Lung (tissue), 16 donors: ENCODE data around the gene AKAIN1. TPM values are rescaled to one million over a fixed set of nuclear protein-coding genes. Genes with fewer than 3 reads are reported as not detected.

ENCODE experiments used
- ATAC-seq: fragments of 200-7000 bp; cut with Tn5 transposase; one replicate; pipeline ENCODE4 v1.9.1; 2020; ENCODE audit warnings: moderate number of reproducible peaks; ENCODE audit not compliant: insufficient read depth, low FRiP score
- DNase-seq, 3 donors: peaks; one replicate each; pipeline ENCODE4 v3.0.0-alpha.2; 2013 to 2017
- H3K27ac ChIP-seq, 2 donors: one replicate each; pipeline ENCODE4 v1.5.1; 2013; ENCODE audit warnings: mild to moderate bottlenecking in 2 of 2, moderate library complexity in 2 of 2, control low read depth in 1 of 2, inconsistent platforms in 1 of 2, low read depth in 1 of 2, low read length in 1 of 2
- H3K27me3 ChIP-seq, 3 donors: one replicate each; pipeline ENCODE4 v1.5.1; 2013; ENCODE audit warnings: low read length in 2 of 3; ENCODE audit not compliant: control insufficient read depth in 3 of 3, insufficient read depth in 3 of 3
- H3K36me3 ChIP-seq, 4 donors: one replicate each; pipeline ENCODE4 v1.5.1; 2013; ENCODE audit warnings: low read length in 4 of 4, mild to moderate bottlenecking in 1 of 4, moderate library complexity in 1 of 4; ENCODE audit not compliant: control insufficient read depth in 4 of 4, insufficient read depth in 4 of 4
- H3K4me1 ChIP-seq, 5 donors: one replicate each; pipeline ENCODE4 v1.5.1; 2013; ENCODE audit warnings: low read length in 5 of 5, mild to moderate bottlenecking in 2 of 5, moderate library complexity in 1 of 5; ENCODE audit not compliant: control insufficient read depth in 5 of 5, insufficient read depth in 5 of 5
- H3K4me3 ChIP-seq: one replicate; pipeline ENCODE4 v1.5.1; 2013; ENCODE audit warnings: mild to moderate bottlenecking, control low read depth, moderate library complexity
- H3K9ac ChIP-seq, 2 donors: one replicate each; pipeline ENCODE4 v1.5.1; 2013; ENCODE audit warnings: low read length in 2 of 2, control low read depth in 1 of 2; ENCODE audit not compliant: insufficient read depth in 1 of 2
- H3K9me3 ChIP-seq, 4 donors: one replicate each; pipeline ENCODE4 v1.5.1; 2013; ENCODE audit warnings: low read length in 3 of 4, mild to moderate bottlenecking in 1 of 4, moderate library complexity in 1 of 4; ENCODE audit not compliant: control insufficient read depth in 4 of 4, insufficient read depth in 3 of 4
- WGBS, 2 donors: extraction: QIAGEN DNeasy Blood & Tissue Kit; methylation state at CpG; one replicate each; pipeline ENCODE4 v1.1.7; 2013; 5-methylcytosine and 5-hydroxymethylcytosine counted together
- long read RNA-seq, 5 donors: transcript quantifications; one replicate each; lab custom pipeline, GENCODE V29; 2026
- polyA plus RNA-seq, 2 donors: library from polyadenylated mRNA; stranded (reverse); fragments of 200-250 nt; gene quantifications; one replicate each; pipeline ENCODE4 v1.2.1, GENCODE V29; 2013
- total RNA-seq, 2 donors: library from RNA; depleted of rRNA in 1 of 2; stranded (reverse); fragments of >200 nt in 1 of 2; gene quantifications; one replicate each; pipeline ENCODE4 v1.2.1, GENCODE V29; 2014 to 2021
- TF ChIP-seq, protein P1 (sequence below): IDR thresholded peaks from 2 replicates; pipeline ENCODE4 v1.5.1; 2012; ENCODE audit warnings: mild to moderate bottlenecking; ENCODE audit errors: control extremely low read depth, extremely low read depth
- donor health status: control.
- donor health status: control.
- donor health status: Bipolar disorder and iron deficiency.
- donor health status: healthy.
- donor health status: DM: yes; HTN: yes; CAD: no.

AKAIN1 gene, protein sequence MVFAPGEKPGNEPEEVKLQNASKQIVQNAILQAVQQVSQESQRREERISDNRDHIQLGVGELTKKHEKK
- not detected for total RNA-seq
- polyA plus RNA-seq = not detected
- long read RNA-seq, donor 1, partial matches to known transcripts = 0 of 1 reads
- long read RNA-seq, donor 1, other reads (novel, unspliced or antisense) = 0 of 1 reads
- long read RNA-seq, donor 2 = 0 reads
- long read RNA-seq, donor 3, partial matches to known transcripts = 13 of 13 reads
- long read RNA-seq, donor 3, other reads (novel, unspliced or antisense) = 0 of 13 reads
- long read RNA-seq, donor 4 = 0 reads
- long read RNA-seq, donor 5 = 0 reads

- Histone ChIP-seq H3K4me1 (peaks cover 0 to 4% (median 0%) of the 10 kb centered on the region in 5 donors), H3K36me3 (no peaks in the 10 kb centered on the region), H3K27me3 (peaks cover 6 to 32% (median 22%) of the 10 kb centered on the region in 3 donors), H3K9ac (no peak within 1 kb of the TSS), H3K9me3 (peaks cover 0 to 11% (median 0%) of the 10 kb centered on the region in 4 donors), H3K4me3 (no peak within 1 kb of the TSS), H3K27ac (no peak within 1 kb of the TSS)
- TF ChIP-seq, protein P1, sequence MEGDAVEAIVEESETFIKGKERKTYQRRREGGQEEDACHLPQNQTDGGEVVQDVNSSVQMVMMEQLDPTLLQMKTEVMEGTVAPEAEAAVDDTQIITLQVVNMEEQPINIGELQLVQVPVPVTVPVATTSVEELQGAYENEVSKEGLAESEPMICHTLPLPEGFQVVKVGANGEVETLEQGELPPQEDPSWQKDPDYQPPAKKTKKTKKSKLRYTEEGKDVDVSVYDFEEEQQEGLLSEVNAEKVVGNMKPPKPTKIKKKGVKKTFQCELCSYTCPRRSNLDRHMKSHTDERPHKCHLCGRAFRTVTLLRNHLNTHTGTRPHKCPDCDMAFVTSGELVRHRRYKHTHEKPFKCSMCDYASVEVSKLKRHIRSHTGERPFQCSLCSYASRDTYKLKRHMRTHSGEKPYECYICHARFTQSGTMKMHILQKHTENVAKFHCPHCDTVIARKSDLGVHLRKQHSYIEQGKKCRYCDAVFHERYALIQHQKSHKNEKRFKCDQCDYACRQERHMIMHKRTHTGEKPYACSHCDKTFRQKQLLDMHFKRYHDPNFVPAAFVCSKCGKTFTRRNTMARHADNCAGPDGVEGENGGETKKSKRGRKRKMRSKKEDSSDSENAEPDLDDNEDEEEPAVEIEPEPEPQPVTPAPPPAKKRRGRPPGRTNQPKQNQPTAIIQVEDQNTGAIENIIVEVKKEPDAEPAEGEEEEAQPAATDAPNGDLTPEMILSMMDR = no peak
- WGBS, 2 donors = 2 to 3% methylated on average over 35 to 37 of the region's 37 CpGs
- peak; percentile 67 to 78 (median 70) for DNase-seq
- peak; percentile 90 for ATAC-seq
These were observed at the start of gene AKAIN1 for GRCh38 chr18:5197032-5197434. AKAIN1 (minus strand) TSS chr18:5197257; CDS start chr18:5197053, 204 bp downstream.

GRCh38 chr18:5244941-5245340, 47.9 kb upstream of the AKAIN1 start:
- Histone ChIP-seq H3K9me3 (no peaks in the 10 kb centered on the region), H3K4me1 (peaks cover 0 to 8% (median 0%) of the 10 kb centered on the region in 5 donors), H3K27ac (no peak overlapping the region), H3K27me3 (no peaks in the 10 kb centered on the region), H3K9ac (no peak overlapping the region), H3K4me3 (no peak overlapping the region), H3K36me3 (peaks cover 3 to 22% (median 11%) of the 10 kb centered on the region in 4 donors)
- no peak for DNase-seq
- TF ChIP-seq, protein P1 = no peak
- ATAC-seq = no peak

DNA sequence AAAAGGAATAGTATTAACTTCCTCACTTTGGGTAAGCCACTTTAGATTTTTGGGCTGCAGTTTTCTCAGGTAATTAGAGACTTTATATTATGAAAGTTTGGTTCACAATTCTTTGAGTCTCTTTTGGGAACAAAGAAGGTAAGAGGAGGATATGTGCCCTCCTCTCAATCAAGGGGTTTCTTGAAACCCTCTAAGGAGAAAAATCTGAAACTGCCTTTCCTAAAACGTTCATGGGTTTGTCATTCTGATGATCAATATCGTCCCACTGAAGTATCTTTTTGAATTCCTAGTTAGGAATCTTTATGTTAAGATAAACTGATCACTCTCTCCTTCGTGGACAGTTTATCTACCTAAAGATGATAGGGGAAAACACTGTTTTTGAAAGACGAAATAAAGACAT, 42.4 kb upstream of the AKAIN1 start:
- 74 to 78% methylated on average over 4 of the region's 4 CpGs for WGBS, 2 donors
- TF ChIP-seq, protein P1 = no peak
- no peak for DNase-seq
- Histone ChIP-seq H3K4me1 (peaks cover 0 to 22% (median 4%) of the 10 kb centered on the region in 5 donors), H3K27ac (no peak overlapping the region), H3K36me3 (peaks cover 3 to 22% (median 14%) of the 10 kb centered on the region in 4 donors), H3K4me3 (no peak overlapping the region), H3K27me3 (no peaks in the 10 kb centered on the region), H3K9me3 (no peaks in the 10 kb centered on the region), H3K9ac (peak overlapping the region; percentile 4 to 83)
- no peak for ATAC-seq
